Measurements from ENCODE around the gene MKI67.

The MKI67 gene

DNA sequence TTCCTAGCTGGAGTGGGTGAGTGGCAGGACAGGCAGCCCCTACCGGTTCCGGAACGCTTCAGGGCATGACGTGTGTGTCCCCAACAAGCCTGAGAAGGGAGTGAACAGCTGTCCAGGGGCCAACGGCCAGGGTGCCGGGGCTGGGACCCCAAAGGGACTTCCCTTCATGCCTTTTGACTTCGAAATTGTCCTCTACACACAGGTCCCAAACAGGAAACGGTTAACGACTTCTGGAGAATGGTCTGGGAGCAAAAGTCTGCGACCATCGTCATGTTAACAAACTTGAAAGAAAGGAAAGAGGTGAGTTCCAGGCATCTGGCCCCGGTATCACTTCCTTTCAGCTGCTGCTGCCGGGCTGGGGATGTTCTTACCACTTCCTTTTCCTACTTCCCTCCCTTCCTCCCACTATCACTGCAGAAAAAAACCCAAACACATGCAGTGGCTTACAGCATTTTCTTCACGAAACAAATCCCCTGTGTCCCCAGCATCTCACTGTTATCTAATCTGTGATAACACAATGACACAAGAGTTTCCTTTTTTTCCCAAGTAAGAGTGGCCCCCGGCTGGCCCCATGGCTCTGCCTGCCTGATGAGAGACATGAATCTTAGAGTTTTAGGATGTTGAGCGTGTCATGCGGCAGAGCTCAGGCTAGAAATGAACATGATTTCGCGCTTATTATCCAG lies 63.2 kb downstream of the MKI67 start:
- peak; percentile 34 to 39 for DNase-seq

DNA sequence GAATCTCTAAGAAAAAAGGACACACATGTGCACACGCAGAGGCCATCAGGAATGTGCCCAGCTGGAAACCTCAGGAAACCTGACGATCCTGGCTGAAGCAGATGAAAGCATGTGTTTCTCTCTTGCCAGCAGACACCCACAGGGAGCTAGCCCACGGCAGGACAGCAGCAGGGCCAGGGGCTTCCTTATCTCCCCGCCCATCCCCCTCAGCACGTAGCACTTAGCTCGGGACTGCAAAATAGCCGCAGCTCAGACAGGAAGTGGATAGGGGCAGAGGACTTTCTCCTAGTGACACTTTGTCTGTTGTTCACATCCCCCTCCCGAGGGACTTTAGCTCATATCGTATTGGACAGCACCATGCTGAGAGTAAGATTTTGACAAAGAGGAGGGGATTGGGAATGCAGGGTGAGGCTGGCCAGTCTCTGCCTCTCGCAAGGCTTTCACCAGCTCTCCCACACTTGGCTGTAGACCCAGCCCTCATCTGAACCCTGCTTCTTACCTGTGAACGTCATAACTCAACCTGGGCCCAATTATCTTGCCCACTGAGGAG lies 63.8 kb downstream of the MKI67 start:
- DNase-seq, result no peak

DNA sequence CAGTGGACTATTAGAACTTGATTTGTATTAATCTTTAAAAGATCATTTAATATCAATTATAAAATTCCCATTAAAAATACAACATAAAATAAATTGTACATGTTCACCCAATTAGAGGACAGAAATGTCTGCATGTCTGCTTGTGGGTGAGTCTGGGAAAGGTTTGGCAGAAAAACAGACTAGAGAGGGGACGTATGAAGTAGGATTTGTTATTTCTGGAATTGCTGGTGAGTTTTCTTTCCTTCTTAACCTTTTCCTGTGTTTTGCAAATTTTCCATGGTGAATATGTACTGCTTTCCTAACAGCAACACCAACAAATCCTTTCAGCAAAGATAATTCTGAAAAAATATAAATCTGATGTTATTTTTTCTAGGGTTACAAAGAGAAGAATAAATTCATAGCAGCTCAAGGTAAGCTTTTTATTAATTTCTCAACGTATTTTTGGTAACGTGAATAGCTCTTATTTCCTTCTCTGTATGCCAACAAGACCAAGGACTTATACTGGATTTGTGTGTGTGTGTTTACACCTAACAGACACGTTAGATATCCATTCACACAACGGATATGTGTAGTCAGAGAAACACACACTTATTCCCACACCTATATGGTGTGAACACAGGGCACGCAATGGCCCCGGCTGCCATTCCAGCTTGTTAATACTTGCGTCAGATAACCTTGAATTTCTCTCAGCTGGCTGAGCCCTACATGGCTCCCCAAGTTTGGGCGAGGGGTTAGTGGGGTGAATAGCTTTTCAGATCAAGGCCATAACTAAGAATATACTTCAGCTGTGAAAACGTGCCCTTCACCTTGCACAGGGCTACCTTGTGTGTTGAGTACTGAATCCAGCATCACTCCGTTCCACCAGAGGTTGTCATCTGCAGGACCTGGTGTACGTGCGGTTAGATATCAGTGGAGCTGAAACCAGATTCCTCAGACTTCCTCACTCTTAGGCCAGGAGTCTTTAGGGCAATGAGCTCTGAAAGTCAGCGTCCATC lies 64.6 kb downstream of the MKI67 start:
- no peak for DNase-seq

DNA sequence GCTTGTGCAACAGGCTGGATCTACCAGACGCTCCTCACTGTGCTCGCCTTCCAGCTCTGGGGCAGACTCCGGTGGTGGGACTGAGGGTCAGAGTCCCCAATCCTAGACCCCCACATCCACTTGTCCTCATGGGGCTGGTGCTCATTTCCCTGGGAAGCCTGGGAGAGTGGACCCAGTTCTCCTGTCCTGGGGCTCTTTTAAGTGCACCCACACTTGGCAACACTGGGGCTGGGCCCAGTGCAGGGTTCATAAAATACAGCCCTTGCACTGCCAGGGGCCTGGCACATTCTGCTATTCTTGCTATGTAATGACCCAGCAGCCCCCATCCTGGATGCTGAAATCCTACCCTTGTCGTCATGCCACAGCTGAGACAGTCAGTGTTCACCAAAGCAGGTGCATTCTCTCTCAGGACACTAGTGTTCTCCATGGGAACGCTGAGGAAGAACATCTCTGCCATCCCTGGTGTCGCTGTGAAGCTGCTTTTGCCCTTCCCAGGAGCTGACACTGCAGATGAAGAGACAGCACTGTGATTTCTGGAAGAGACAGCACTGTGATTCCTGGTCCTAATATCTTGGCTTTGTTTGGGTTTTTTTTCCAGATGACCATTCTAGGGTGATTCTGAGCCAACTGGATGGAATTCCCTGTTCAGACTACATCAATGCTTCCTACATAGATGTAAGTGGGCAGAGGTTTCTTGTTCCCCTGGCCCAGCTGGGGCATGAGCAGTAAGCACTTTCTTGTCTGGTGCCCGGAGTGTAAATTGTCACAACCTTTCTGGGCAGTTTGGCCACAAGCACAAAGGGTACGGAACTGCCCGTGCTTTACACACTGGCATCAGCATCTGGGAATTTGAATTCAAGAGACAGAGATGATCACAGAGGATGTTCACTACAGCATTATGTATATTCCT lies 65.6 kb downstream of the MKI67 start:
- DNase-seq, result no peak

DNA sequence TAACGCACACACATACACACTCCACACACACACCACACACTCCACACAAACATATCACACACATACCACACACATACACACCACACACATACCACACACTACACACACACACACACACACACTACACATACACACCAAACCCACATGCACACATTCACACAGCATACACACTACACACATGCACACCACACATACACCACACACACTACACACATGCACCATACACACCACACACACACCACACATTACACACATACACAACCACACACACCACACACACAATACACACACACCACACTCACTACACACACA lies 66.3 kb downstream of the MKI67 start:
- DNase-seq, result no peak

DNA sequence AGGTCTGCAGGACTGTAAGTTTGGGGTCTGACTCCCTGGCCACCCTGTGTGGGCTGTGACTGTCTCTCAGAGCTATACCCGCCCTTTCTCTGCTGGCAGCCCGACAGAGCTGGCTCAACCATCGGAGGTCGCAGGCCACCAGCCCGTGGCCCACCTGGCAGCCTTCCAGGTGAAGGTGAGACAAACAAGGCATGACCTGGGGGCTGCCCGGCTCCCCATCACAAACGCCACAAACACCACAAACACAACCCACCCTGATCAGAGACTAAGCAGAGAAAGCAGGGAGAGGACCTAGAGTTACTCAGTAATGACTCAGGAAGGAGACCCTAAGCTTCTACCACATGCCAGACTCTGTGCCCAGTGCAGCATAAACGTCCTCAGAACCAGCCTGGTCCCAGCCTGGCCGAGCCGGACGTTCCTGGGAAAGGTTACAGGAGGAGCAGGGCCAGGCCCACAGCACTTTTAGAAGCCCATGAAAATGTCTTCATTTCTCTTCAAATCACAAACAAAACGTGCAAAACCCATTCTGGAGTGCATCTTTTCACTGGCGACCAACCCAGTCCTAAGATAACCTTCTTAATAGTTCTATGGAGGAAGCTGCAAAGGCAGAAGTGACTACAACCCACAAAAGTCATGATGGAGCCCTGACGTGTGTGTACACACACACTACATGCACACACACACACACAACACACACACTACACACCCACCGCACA lies 66.8 kb downstream of the MKI67 start:
- no peak for DNase-seq

DNA sequence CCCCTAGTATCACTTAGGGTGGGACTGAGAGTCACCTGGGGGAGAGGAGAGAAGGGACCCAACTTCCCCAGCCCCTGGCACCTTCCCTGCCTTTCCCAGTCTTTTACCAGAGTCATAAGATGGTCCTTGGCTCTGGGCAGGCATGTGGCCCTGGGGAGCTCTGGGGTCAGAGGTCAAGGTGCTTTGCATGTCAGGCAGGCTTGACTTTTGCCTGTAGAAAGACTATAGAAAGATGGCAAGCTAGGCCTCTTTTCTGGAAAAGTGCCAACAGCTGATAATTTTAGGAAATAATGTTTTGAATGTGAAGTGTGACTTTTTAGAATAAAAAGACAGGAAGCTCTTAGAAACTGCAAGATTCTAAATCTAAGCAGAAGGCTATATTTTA lies 67.5 kb downstream of the MKI67 start:
- DNase-seq, result no peak

DNA sequence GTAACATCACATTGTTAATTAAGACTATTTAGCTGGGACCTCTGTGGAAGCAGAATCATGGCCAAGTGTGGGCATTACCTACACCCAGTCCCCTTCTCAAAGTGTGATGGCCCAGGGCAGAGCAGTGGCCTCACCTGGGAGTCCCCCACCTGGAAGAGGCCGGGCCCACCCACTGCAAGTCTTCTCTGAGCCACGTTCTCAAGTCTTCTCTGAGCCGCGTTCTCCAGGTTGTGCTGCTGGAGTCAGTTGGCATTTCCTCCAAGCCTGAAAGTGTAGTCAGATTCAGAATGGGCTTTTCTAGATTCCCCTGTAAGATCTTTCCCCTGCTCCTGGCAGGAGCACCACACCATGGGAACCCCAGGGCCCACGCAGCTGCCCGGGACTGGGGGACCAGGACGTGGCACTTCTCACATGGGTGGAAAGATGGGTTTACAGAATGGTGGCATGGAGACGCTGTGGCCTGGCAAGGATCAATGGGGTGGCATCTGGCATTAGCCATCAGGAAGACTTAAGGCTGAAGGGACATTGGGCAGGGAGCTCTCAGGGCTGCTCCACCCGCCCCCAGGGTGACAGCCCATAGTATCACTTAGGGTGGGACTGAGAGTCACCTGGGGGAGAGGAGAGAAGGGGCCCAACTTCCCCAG lies 68.0 kb downstream of the MKI67 start:
- no peak for DNase-seq

DNA sequence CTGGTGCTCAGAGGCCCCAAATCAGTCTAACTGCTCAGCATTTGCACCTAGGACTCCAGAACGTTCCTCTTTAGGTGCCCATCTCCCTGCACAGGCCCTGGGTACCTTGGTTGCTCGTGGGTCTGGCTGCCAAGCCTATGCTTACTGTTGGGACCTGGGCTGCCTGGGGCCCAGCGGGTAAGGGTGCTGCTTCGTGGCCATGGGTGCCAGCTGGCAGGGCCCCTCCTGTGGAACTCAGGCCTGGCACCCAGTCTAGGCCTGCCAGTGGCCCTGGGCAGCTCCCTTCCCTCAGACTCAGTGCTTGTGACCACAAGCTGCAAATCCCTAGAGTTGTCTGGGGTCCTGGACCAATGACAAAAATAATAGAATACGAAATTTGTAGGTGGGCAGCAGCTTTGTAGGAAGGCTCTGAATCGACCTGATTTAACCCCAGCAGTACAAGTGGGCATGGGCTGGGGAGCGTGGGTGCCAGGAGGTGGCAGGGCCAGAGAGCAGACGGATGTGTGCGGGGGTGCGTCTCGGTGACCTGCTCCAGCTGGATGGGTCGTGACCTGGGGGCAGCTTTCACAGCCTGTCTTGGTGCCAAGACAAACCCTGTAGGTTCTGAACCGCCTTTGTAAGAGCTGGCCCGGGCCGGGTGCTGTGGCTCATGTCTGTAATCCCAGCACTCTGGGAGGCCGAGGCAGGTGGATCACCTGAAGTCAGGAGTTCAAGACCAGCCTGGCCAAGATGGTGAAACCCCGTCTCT lies 69.7 kb downstream of the MKI67 start:
- DNase-seq, result no peak

DNA sequence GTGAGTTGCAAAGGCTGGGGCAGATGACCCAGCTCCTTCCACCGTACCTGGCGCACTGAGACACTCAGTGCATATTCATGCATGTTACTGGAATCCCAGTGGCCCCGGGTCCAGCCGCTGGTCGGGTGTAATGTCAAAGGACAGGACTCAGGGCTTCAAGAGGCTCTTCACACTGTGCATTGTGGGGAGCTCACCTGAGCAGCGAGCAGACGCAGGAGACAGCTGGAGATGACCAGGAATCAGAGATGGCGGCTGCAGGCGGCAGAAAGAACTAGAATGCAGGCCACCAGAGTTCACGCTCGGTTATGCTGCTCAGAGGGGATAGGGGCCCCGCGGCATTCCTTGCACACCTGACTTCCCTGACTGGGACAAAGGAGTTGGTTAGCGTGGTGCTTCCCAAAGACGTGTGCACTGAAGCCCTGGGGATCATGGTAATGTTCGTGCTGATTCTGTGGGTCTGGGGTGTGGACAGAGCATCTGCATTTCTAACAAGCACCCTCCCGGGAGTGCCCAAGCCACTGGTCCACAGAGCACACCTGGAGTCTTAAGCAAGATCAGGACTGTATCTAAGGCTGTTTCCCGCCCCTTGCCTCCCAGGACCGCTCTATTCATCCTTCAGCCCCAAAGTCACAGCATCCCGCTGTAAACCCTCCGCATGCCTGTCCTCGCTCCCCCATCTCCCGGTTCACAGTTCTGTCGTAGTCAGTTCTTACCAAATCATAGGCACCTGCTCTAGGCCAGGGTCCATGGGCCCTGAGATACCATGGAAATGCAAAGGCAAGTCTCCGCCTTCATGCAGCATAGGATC lies 71.0 kb downstream of the MKI67 start:
- DNase-seq, result no peak

DNA sequence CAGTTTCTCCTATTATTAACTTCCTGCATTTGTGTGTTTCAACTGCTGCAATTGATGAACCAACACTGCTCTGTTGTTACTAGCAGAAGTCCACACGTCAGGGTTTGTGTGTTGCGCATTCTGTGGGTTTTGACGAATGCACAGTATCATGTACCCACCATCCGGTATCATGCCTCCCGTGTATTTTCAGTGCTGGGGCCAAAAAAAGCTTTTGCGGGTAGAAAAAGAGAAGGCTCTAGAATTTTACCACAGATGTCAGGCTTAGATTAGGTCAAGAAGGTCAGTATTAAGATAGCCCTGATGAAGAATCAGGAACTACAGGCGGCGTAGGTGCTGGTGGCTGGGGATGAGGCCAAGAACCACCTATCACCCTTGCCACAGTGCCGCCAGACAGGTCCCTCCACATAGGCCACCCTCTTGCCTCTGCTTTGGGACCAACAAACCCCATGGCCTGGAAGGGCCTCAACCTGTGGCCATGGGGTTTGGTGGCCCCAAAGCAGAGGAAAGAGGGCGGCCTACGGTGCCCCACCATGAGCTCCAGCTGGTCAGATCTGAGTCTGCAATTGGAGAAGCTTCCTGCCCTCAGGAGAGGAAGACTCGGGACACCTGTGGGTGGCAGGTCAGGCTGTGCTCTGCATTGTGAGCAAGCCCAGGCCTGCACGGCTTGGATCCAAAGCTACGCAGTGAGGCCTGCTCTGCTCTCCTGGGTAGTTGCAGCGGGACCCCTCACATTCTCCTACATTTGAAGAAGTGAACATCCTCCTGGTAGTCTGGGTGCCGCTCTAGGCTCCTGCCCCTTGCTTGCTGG lies 71.9 kb downstream of the MKI67 start:
- DNase-seq, result no peak

DNA sequence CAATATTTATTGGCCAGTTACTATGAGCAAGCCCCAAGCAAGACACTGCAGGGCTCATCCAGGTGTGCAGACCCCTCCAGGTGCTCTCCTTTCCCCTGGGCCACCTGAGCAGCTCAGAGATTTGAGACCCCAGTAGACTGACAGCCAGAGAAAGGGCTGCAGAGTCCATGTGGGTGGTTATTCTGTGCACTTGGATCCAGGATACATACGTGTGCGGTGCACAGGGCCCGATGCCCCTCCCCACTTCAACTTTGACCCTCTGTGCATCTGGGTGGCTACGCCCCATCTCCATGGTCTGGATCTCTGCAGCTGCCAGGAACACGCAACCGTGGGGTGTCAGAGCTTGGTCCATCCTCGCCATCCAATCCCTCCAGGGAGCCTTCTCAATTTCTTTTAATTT lies 72.9 kb downstream of the MKI67 start:
- no peak for DNase-seq

DNA sequence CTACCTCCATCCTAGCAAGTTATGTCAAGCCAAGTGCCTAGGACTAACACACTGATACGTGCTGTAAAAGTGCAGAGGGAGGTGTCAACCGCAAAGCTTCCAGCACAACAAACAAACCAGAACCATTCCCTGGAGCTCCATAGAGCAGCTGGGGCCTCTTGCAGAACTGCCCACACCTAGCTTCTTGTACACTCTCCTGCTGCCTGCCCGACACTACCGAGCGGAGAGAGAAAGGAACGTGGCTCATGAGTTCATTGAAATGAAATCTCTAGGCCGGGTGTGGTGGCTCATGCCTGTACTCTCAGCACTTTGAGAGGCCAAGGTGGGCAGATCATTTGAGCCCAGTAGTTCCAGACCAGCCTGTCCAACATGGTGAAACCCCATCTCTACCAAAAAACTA lies 73.5 kb downstream of the MKI67 start:
- DNase-seq, result no peak

DNA sequence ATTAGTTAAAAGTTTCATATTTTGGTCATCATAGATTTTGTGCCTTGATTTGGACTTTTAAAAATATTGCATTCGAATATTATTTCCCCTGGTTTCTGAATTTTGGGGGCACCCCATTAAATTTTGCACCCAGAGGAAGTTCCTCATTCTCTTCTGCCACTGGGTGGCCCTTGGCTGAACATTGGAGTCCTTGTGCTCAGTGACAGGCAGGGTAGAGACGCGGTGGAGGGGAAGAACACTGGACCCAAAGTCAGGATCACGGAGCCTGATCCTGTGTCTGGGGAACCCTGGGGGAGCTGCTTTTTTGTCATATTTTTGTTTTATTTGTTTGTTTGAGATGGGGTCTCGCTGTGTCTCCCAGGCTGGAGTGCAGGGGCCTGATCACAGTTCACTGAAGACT lies 74.7 kb downstream of the MKI67 start:
- no peak for DNase-seq

DNA sequence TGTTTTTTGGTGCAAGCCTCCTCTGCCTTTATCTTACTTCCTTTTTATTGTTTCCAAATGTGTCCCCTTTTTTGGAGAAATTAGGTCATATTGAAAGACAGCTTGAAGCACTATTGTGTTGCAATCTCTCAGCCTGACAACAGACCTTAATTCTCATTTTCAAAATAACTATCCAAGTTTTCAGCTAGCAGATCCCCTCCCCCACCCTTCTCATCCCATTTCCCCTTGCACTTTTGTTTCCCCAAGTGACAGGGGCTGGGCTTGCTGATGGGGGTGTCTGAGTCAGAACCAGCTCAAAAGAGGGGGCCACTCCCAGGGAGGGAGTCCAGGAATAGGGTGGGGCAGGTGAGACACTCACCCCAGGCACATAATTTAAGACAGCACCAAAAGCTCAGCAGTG lies 75.3 kb downstream of the MKI67 start:
- no peak for DNase-seq

DNA sequence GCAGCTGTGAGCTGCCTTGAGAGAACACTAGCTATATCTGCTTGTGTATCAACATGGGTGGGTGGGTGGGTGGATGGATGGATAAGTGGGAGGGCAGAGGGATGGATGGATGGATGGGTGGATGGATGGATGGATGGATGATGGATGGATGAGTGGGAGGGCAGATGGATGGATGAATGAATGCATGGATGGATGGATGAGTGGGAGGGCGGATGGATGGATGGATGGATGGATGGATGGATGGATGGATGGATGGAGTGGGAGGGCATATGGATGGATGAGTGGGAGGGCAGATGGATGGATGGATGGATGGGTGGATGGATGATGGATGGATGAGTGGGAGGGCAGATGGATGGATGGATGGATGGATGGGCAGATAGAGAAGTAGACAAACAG lies 76.1 kb downstream of the MKI67 start:
- DNase-seq, result no peak

DNA sequence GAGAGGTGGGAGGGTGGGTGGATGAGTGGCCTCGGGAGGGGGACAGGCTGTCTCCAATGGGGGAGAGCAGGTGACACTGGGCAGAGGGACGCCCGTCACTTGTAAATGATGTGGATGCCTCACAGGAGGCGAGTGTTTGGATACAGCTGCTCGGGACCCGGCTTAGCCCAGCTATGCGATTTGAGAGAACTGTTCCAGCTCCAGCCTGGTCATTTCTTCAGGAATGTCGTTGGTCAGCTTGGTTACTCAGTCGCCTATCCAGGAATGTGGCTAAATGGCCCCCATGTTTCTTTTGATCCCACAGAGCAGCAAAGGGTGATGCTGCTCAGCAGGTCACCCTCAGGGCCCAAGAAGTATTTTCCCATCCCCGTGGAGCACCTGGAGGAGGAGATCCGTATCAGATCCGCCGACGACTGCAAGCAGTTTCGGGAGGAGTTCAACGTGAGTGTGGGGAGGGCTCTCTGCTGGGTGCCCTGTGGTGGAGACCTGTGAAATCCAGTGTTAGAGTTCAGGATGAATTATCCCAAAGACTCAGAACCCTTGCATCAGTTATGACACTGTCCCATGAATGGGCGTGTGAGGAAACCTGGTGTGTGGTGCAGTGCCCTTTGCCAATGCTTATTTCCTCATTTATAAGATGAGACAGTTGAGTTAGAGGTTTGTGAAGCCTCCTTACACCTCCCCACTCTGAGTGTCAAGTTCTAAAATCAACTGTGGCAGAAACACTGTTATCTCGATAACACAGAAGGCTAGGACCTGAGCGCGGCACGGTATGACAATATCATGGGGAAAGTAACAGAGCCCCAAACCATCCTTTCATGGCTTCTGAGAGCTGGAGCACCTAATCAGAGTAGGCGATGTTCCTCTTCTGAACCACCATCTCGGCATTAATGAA lies 76.8 kb downstream of the MKI67 start:
- DNase-seq, result no peak

DNA sequence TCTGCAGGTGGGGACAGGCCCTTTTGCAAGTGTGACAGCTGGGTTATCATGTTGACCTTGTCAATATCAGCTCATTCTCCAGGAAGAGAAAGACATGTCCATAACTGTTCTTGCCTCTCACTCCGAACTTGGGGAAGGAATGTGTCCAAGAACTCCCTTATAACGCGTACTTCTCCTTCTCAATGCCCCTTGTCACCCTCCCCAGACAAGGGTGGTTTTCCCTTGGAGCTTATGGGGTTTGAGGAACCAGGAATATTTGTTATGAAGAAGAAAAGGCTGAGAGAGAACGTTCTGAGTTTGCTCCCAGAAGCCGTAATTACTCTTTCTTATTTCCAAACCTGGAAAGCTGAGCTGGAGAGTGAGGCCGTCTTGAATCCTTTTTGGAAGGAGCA lies 77.4 kb downstream of the MKI67 start:
- no peak for DNase-seq

All from activated CD4-positive, alpha-beta T cell treated with anti-CD3 and anti-CD28 coated beads, Interleukin-2, amount 50 U/mL, for 4 hours (primary cell).